Transverse colon (tissue), 3 donors: Measurements from ENCODE around the gene L3MBTL4.

Source experiments
- POLR2A ChIP-seq: fragments of 450-650 bp; IDR thresholded peaks from one replicate; pipeline ENCODE4 v1.6.1; 2016; ENCODE audit warnings: antibody characterized with exemption, mild to moderate bottlenecking, moderate library complexity
- TF ChIP-seq, protein P1 (sequence below), 5 experiments: fragments of 200-600 bp in 3 of 5; fragments of 450-650 bp in 2 of 5; sonication (generic) in 3 of 5; IDR thresholded peaks; 1 replicate in 2 of 5; 2 replicates in 3 of 5; pipeline ENCODE4 v1.5.1; 2016 to 2017; ENCODE audit warnings: antibody characterized with exemption in 5 of 5, inconsistent platforms in 3 of 5, mild to moderate bottlenecking in 2 of 5, moderate library complexity in 1 of 5

DNA sequence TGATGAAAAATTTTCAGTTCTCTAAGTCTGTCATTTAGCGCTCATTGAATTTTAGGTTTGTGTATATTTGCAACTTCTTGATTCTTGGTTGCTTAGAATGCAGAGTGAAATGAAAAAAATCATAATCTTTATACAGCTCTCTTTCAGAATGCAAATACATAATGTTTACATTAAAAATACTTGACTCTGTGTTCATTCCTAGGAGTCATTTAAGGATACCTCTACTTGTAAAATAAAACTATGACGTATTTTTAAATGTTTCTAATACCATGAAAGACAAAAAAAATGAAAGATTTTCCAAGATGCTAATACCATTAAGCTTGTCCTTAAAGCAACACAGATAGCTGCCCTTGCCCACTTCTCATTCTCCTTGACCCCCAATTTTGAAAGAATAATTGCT lies 259.0 kb downstream of the L3MBTL4 start:
- TF ChIP-seq, protein P1, sequence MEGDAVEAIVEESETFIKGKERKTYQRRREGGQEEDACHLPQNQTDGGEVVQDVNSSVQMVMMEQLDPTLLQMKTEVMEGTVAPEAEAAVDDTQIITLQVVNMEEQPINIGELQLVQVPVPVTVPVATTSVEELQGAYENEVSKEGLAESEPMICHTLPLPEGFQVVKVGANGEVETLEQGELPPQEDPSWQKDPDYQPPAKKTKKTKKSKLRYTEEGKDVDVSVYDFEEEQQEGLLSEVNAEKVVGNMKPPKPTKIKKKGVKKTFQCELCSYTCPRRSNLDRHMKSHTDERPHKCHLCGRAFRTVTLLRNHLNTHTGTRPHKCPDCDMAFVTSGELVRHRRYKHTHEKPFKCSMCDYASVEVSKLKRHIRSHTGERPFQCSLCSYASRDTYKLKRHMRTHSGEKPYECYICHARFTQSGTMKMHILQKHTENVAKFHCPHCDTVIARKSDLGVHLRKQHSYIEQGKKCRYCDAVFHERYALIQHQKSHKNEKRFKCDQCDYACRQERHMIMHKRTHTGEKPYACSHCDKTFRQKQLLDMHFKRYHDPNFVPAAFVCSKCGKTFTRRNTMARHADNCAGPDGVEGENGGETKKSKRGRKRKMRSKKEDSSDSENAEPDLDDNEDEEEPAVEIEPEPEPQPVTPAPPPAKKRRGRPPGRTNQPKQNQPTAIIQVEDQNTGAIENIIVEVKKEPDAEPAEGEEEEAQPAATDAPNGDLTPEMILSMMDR (IDR thresholded peaks at IDR 0.05) = no peak
- TF ChIP-seq POLR2A = no peak
